Measurements from ENCODE around the gene SMAD4.

The SMAD4 gene

GRCh38 chr18:51068105-51068504, 38.1 kb downstream of the SMAD4 start:
- Histone ChIP-seq H3K27ac (ENCODE audit: low read depth, low read length) (peak overlapping the region; percentile 64), H2AFZ (ENCODE audit: low read length, unreplicated experiment) (no peak overlapping the region), H3K79me2 (ENCODE audit: control insufficient read depth, insufficient read depth, low read length, unreplicated experiment) (peaks cover 33% of the 10 kb centered on the region), H3K4me1 (ENCODE audit: control insufficient read depth, insufficient read depth, low read length, unreplicated experiment) (peaks cover 36% of the 10 kb centered on the region), H3K4me3 (ENCODE audit: low read depth, low read length) (no peak overlapping the region; the same call in 1 of the 2 replicates), H3K36me3 (ENCODE audit: insufficient read depth, low read length) (peaks cover 22% of the 10 kb centered on the region), H3K27me3 (ENCODE audit: insufficient read depth, low read length) (no peaks in the 10 kb centered on the region)

GRCh38 chr18:51069885-51070284, 39.9 kb downstream of the SMAD4 start:
- Histone ChIP-seq H3K4me3 (ENCODE audit: low read depth, low read length) (no peak overlapping the region), H3K27ac (ENCODE audit: low read depth, low read length) (peak overlapping the region; percentile 56), H2AFZ (ENCODE audit: low read length, unreplicated experiment) (no peak overlapping the region), H3K4me1 (ENCODE audit: control insufficient read depth, insufficient read depth, low read length, unreplicated experiment) (peaks cover 36% of the 10 kb centered on the region), H3K79me2 (ENCODE audit: control insufficient read depth, insufficient read depth, low read length, unreplicated experiment) (peaks cover 33% of the 10 kb centered on the region), H3K36me3 (ENCODE audit: insufficient read depth, low read length) (peaks cover 19% of the 10 kb centered on the region), H3K27me3 (ENCODE audit: insufficient read depth, low read length) (no peaks in the 10 kb centered on the region)

GRCh38 chr18:51070545-51070944, 40.5 kb downstream of the SMAD4 start:
- Histone ChIP-seq H3K27ac (ENCODE audit: low read depth, low read length) (peak overlapping the region; percentile 56), H3K4me1 (ENCODE audit: control insufficient read depth, insufficient read depth, low read length, unreplicated experiment) (peaks cover 36% of the 10 kb centered on the region), H3K4me3 (ENCODE audit: low read depth, low read length) (no peak overlapping the region), H3K27me3 (ENCODE audit: insufficient read depth, low read length) (no peaks in the 10 kb centered on the region), H2AFZ (ENCODE audit: low read length, unreplicated experiment) (no peak overlapping the region), H3K36me3 (ENCODE audit: insufficient read depth, low read length) (peaks cover 16% of the 10 kb centered on the region; the same call in 1 of the 2 replicates), H3K79me2 (ENCODE audit: control insufficient read depth, insufficient read depth, low read length, unreplicated experiment) (peaks cover 36% of the 10 kb centered on the region)

GRCh38 chr18:51072586-51073313, 42.7 kb downstream of the SMAD4 start:
- no peak overlapping the region for H3K4me3 ChIP-seq (ENCODE audit: low read depth, low read length)
- H3K27ac ChIP-seq (ENCODE audit: low read depth, low read length): no peak overlapping the region
- peaks cover 42% of the 10 kb centered on the region for H3K79me2 ChIP-seq (ENCODE audit: control insufficient read depth, insufficient read depth, low read length, unreplicated experiment)
- H3K36me3 ChIP-seq (ENCODE audit: insufficient read depth, low read length): peaks cover 37% of the 10 kb centered on the region
- peaks cover 44% of the 10 kb centered on the region for H3K4me1 ChIP-seq (ENCODE audit: control insufficient read depth, insufficient read depth, low read length, unreplicated experiment)
- H2AFZ ChIP-seq (ENCODE audit: low read length, unreplicated experiment): no peak overlapping the region
- H3K27me3 ChIP-seq (ENCODE audit: insufficient read depth, low read length): no peaks in the 10 kb centered on the region

GRCh38 chr18:51074605-51075004, 44.6 kb downstream of the SMAD4 start:
- Histone ChIP-seq H2AFZ (ENCODE audit: low read length, unreplicated experiment) (no peak overlapping the region), H3K27ac (ENCODE audit: low read depth, low read length) (no peak overlapping the region), H3K79me2 (ENCODE audit: control insufficient read depth, insufficient read depth, low read length, unreplicated experiment) (peaks cover 37% of the 10 kb centered on the region), H3K27me3 (ENCODE audit: insufficient read depth, low read length) (no peaks in the 10 kb centered on the region), H3K36me3 (ENCODE audit: insufficient read depth, low read length) (peaks cover 54% of the 10 kb centered on the region), H3K4me1 (ENCODE audit: control insufficient read depth, insufficient read depth, low read length, unreplicated experiment) (peaks cover 29% of the 10 kb centered on the region), H3K4me3 (ENCODE audit: low read depth, low read length) (no peak overlapping the region)

- H3K36me3 ChIP-seq (ENCODE audit: insufficient read depth, low read length): peaks cover 61% of the 10 kb centered on the region
Measured at GRCh38 chr18:51076503-51076902, 46.5 kb downstream of the SMAD4 start.

GRCh38 chr18:51077217-51077616, 47.2 kb downstream of the SMAD4 start:
- Histone ChIP-seq H3K27ac (ENCODE audit: low read depth, low read length) (peak overlapping the region; percentile 50), H3K79me2 (ENCODE audit: control insufficient read depth, insufficient read depth, low read length, unreplicated experiment) (peaks cover 22% of the 10 kb centered on the region), H3K4me1 (ENCODE audit: control insufficient read depth, insufficient read depth, low read length, unreplicated experiment) (peaks cover 20% of the 10 kb centered on the region), H3K36me3 (ENCODE audit: insufficient read depth, low read length) (peaks cover 63% of the 10 kb centered on the region), H3K27me3 (ENCODE audit: insufficient read depth, low read length) (no peaks in the 10 kb centered on the region), H2AFZ (ENCODE audit: low read length, unreplicated experiment) (no peak overlapping the region), H3K4me3 (ENCODE audit: low read depth, low read length) (no peak overlapping the region)

More at GRCh38 chr18:51076503-51076902, 46.5 kb downstream of the SMAD4 start:
- Histone ChIP-seq H3K4me1 (ENCODE audit: control insufficient read depth, insufficient read depth, low read length, unreplicated experiment) (peaks cover 14% of the 10 kb centered on the region), H3K27ac (ENCODE audit: low read depth, low read length) (peak overlapping the region; percentile 50), H3K79me2 (ENCODE audit: control insufficient read depth, insufficient read depth, low read length, unreplicated experiment) (peaks cover 29% of the 10 kb centered on the region), H3K27me3 (ENCODE audit: insufficient read depth, low read length) (no peaks in the 10 kb centered on the region), H2AFZ (ENCODE audit: low read length, unreplicated experiment) (no peak overlapping the region), H3K4me3 (ENCODE audit: low read depth, low read length) (no peak overlapping the region)

- H3K36me3 ChIP-seq (ENCODE audit: insufficient read depth, low read length): peaks cover 59% of the 10 kb centered on the region
- no peak overlapping the region for H3K27ac ChIP-seq (ENCODE audit: low read depth, low read length)
Measured at GRCh38 chr18:51078026-51078425, 48.0 kb downstream of the SMAD4 start.

GRCh38 chr18:51082571-51083267, 52.7 kb downstream of the SMAD4 start:
- no peaks in the 10 kb centered on the region for H3K27me3 ChIP-seq (ENCODE audit: insufficient read depth, low read length)
- H3K4me1 ChIP-seq (ENCODE audit: control insufficient read depth, insufficient read depth, low read length, unreplicated experiment): peaks cover 14% of the 10 kb centered on the region
- peaks cover 2% of the 10 kb centered on the region for H3K79me2 ChIP-seq (ENCODE audit: control insufficient read depth, insufficient read depth, low read length, unreplicated experiment)
- no peak overlapping the region for H3K4me3 ChIP-seq (ENCODE audit: low read depth, low read length)
- H2AFZ ChIP-seq (ENCODE audit: low read length, unreplicated experiment): no peak overlapping the region
- H3K27ac ChIP-seq (ENCODE audit: low read depth, low read length): peak overlapping the region; percentile 52
- H3K36me3 ChIP-seq (ENCODE audit: insufficient read depth, low read length): peaks cover 80% of the 10 kb centered on the region

More at GRCh38 chr18:51078026-51078425, 48.0 kb downstream of the SMAD4 start:
- Histone ChIP-seq H3K4me1 (ENCODE audit: control insufficient read depth, insufficient read depth, low read length, unreplicated experiment) (peaks cover 27% of the 10 kb centered on the region), H3K4me3 (ENCODE audit: low read depth, low read length) (no peak overlapping the region), H2AFZ (ENCODE audit: low read length, unreplicated experiment) (no peak overlapping the region), H3K27me3 (ENCODE audit: insufficient read depth, low read length) (no peaks in the 10 kb centered on the region), H3K79me2 (ENCODE audit: control insufficient read depth, insufficient read depth, low read length, unreplicated experiment) (peaks cover 14% of the 10 kb centered on the region)

GRCh38 chr18:51083398-51083797, 53.4 kb downstream of the SMAD4 start:
- Histone ChIP-seq H3K79me2 (ENCODE audit: control insufficient read depth, insufficient read depth, low read length, unreplicated experiment) (no peaks in the 10 kb centered on the region), H3K4me1 (ENCODE audit: control insufficient read depth, insufficient read depth, low read length, unreplicated experiment) (peaks cover 14% of the 10 kb centered on the region), H2AFZ (ENCODE audit: low read length, unreplicated experiment) (no peak overlapping the region), H3K36me3 (ENCODE audit: insufficient read depth, low read length) (peaks cover 80% of the 10 kb centered on the region), H3K4me3 (ENCODE audit: low read depth, low read length) (no peak overlapping the region), H3K27ac (ENCODE audit: low read depth, low read length) (peak overlapping the region; percentile 49), H3K27me3 (ENCODE audit: insufficient read depth, low read length) (no peaks in the 10 kb centered on the region)

- H3K27me3 ChIP-seq (ENCODE audit: insufficient read depth, low read length): no peaks in the 10 kb centered on the region
- H3K27ac ChIP-seq (ENCODE audit: low read depth, low read length): no peak overlapping the region
- H3K36me3 ChIP-seq (ENCODE audit: insufficient read depth, low read length): peaks cover 48% of the 10 kb centered on the region
- H3K4me3 ChIP-seq (ENCODE audit: low read depth, low read length): no peak overlapping the region
- H3K79me2 ChIP-seq (ENCODE audit: control insufficient read depth, insufficient read depth, low read length, unreplicated experiment): no peaks in the 10 kb centered on the region
- H2AFZ ChIP-seq (ENCODE audit: low read length, unreplicated experiment): no peak overlapping the region
- H3K4me1 ChIP-seq (ENCODE audit: control insufficient read depth, insufficient read depth, low read length, unreplicated experiment): no peaks in the 10 kb centered on the region
Measured at GRCh38 chr18:51088410-51088809, 58.4 kb downstream of the SMAD4 start.

All from ACC112 (cell line).